GM18505 (cell line): ENCODE measurements around the gene PEX13.
"Not testable (repeated sequence)": the region's sequence is repeated elsewhere in the genome, so short reads cannot be mapped to it uniquely, and the experiment has no call there.

Experiments used
- ATAC-seq: cut with Tn5 transposase; IDR thresholded peaks from one replicate; pipeline ENCODE4 v1.9.1; 2021; ENCODE audit not compliant: unreplicated experiment
- POLR2A ChIP-seq: IDR thresholded peaks from 4 replicates; pipeline ENCODE4 v1.6.1; 2011; ENCODE audit warnings: borderline replicate concordance; ENCODE audit not compliant: insufficient read depth, insufficient read length; ENCODE audit errors: extremely low read depth

PEX13 gene

GRCh38 chr2:61017003-61017555 lies 441 bp upstream of the PEX13 start:
- peak; percentile 61 for ATAC-seq
- peak; percentile 51 for TF ChIP-seq POLR2A

- no peak for ATAC-seq
Observed at GRCh38 chr2:61018318-61018755, 817 bp downstream of the PEX13 start.

GRCh38 chr2:61018798-61019197 lies 1.3 kb downstream of the PEX13 start:
- TF ChIP-seq POLR2A, result no peak

More at GRCh38 chr2:61018318-61018755, 817 bp downstream of the PEX13 start:
- no peak for TF ChIP-seq POLR2A

DNA sequence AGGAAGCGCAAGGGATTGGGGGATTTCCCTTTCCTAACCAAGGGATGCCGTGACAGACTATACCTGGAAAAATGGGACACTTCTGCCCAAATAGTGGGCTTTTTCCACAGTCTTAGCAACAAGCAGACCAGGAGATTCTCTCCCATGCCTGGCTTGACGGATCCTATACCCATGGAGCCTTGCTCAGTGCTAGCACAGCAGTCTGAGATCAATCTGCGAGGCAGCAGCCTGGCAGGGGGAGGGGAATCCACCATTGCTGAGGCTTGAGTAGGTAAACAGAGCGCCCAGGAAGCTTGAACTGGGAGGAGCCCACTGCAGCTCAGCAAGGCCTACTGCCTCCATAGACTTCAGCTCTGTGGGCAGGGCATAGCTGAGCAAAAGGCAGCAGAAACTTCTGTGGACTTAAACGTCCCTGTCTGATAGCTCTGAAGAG lies 3.7 kb downstream of the PEX13 start:
- ATAC-seq, result no peak

More at GRCh38 chr2:61018798-61019197, 1.3 kb downstream of the PEX13 start:
- no peak for ATAC-seq

DNA sequence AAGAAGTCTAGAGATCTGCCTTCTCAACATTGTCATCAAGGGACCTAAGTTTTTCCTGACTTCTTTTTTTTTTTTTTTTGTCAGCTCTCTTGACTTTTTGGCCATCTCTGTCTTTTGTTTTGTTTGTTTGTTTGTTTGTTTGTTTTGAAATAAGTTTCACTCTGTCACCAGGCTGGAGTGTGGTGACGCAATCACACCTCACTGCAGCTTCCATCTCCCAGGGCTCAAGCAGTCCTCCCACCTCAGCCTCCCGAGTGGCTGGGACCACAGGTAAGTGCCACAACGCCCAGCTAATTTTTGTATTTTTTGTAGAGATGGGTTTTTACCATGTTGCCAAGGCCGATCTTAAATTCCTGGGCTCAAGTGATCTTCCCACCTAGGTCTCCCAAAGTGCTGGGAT lies 6.2 kb downstream of the PEX13 start:
- no peak for ATAC-seq
- TF ChIP-seq POLR2A, result no peak

More for the DNA sequence above, 3.7 kb downstream of the PEX13 start:
- no peak for TF ChIP-seq POLR2A

DNA sequence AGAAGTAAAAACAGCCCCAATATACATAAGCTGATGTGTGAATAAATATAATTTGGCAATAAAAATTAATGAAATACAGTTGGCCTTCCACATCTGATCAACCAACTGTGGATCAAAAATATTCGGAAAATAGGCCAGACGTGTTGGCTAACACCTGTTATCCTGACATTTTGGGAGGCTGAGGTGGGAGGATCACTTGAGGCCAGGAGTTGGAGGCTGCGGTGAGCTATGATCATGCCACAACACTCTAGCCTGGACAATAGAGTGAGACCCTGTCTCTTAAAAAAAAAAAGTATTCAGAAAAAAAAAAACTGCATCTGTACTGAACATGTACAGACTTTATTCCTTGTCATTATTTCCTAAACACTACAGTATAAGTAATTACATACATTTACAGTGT lies 12.0 kb downstream of the PEX13 start:
- no peak for ATAC-seq
- TF ChIP-seq POLR2A, result no peak

GRCh38 chr2:61034592-61034991 lies 17.1 kb downstream of the PEX13 start:
- ATAC-seq, result not testable (repeated sequence)

GRCh38 chr2:61036643-61037042 lies 19.1 kb downstream of the PEX13 start:
- not testable (repeated sequence) for ATAC-seq

- TF ChIP-seq POLR2A, result no peak
- ATAC-seq, result no peak
Observed at GRCh38 chr2:61042807-61043206, 25.3 kb downstream of the PEX13 start.

DNA sequence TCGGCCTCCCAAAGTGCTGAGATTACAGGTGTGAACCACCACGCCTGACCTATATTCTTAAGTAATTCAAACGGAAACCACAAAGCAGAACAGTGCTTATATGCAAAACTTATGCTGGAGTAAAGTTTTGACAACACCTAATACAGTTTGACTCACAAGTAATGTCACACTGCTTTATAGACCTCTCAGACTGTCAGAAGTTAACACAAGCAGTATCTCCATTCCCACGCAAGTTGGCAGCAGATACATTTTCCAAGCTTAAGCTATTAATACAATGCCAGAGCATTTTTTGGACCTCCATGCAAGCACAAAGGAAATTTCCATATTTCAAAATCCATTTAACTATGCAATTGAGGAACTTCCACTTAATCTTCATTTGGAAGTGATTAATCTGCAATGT lies 27.1 kb downstream of the PEX13 start:
- ATAC-seq, result no peak
- TF ChIP-seq POLR2A, result no peak

- no peak for ATAC-seq
- no peak for TF ChIP-seq POLR2A
Observed at GRCh38 chr2:61045226-61045625, 27.7 kb downstream of the PEX13 start.

- no peak for TF ChIP-seq POLR2A
- no peak for ATAC-seq
Observed at GRCh38 chr2:61045999-61046398, 28.5 kb downstream of the PEX13 start.

- ATAC-seq, result no peak
- TF ChIP-seq POLR2A, result no peak
Observed at GRCh38 chr2:61055557-61055956, 38.0 kb downstream of the PEX13 start.

- TF ChIP-seq POLR2A, result no peak
- ATAC-seq, result no peak
Observed at GRCh38 chr2:61057562-61057961, 40.0 kb downstream of the PEX13 start.

DNA sequence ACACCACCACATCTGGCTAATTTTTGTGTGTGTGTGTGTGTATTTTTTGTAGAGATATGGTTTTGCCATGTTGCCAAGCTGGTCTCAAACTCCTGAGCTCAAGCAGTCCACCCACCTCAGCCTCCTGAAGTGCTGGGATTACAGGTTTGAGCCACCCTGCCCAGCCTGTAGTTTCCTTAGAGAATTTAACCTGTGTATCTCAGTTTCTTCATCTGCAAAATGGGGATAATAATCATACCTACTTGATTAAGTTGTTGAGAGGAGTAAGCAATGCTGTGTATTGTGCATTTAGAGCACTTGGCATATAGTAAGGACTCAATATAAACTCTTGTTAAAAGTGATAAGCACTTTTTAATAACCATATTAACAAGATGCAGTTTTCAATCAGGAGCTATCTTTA lies 41.9 kb downstream of the PEX13 start:
- no peak for TF ChIP-seq POLR2A
- ATAC-seq, result no peak

DNA sequence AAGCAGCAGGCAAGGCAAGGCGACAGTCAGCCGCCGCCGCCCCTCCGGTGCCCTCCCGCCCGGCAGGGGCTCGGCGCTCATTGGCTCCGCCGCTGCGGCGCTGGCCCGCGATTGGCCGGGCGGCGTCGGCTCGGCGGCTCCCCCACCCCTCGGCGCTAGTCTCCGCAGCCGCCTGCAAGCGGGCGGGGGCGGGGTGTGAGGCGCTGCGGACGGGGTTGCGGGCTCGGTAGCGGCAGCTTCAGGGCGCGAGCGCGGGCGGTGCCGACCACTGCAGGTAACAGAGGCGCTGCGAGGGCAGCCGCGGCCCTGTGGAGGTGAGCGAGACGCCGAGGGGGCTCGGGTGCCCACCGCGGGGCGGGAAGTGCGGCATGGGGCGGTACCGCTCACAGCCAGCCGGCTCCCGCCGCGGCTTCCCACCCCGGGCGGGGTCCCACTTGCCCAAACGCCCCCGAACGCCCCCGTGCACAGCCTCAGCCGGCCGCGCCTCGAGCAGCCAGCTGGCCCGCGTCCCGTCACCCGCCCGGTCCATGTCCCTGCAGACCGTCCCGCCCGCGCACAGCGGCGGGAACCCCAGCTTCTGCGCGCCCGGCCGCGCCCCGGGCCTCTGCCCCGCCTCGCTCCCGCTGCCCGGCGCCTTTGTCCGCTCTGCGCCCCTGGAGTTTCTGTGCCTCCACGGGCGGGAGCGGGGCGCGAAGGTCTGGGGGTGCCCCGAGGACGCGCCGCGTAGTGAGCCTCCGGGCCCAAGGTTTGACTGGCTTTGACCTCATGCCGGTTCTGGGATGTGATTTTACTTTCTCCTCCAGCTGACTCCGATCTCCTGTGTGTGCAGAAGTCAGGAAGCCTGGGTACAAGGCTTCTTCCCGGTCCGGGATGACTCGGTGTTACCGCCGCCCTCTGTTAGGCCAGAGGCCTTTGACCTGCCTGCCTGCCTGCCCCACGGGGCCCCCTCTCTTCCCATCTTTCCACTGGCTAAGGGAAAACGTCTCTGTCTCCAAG lies 48.5 kb downstream of the PEX13 start, which contains the start of gene SANBR:
TSS of gene SANBR (plus strand) at position 158 of the 996 bp plus-strand sequence. CDS start 4,480 bp downstream, outside the sequence.
- ATAC-seq, result peak; percentile 93
- no peak for TF ChIP-seq POLR2A
